GM18520 (cell line): ENCODE measurements around the gene LAIR1.
"Not testable (repeated sequence)": the region's sequence is repeated elsewhere in the genome, so short reads cannot be mapped to it uniquely, and the experiment has no call there.

ENCODE experiments used
- ATAC-seq: cut with Tn5 transposase; IDR thresholded peaks from one replicate; pipeline ENCODE4 v1.9.1; 2021; ENCODE audit not compliant: unreplicated experiment

LAIR1 gene

DNA sequence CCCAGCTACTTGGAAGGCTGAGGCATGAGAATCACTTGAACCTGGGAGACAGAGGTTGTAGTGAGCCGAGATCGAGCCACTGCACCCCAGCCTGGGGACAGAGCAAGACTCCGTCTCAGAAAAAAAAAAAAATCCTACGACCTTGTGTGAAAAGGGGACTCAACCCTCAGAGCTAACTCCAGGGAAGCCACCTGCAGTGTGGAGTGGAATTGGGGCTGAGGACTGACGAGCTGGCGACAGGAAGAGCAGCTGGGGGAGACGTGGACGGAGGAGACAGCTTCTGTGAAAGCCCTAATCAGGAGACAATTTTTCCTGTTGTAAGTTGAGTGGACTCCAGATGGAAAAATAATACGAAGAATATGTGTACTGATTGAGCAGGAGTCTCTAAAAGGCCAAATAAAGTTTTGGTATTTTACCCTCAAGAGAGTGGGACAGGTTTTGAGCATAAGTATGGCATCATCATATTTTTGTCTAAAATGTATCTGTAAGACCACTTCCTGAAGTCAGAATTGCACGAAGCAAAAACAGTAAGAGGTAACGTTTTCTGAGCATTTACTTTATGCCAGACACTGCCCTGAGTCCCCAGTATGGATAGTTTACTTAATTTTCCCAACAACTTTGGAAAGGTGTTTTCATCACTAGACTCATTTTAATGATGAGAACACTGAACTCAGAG lies 12.0 kb upstream of the LAIR1 start:
- no peak for ATAC-seq

DNA sequence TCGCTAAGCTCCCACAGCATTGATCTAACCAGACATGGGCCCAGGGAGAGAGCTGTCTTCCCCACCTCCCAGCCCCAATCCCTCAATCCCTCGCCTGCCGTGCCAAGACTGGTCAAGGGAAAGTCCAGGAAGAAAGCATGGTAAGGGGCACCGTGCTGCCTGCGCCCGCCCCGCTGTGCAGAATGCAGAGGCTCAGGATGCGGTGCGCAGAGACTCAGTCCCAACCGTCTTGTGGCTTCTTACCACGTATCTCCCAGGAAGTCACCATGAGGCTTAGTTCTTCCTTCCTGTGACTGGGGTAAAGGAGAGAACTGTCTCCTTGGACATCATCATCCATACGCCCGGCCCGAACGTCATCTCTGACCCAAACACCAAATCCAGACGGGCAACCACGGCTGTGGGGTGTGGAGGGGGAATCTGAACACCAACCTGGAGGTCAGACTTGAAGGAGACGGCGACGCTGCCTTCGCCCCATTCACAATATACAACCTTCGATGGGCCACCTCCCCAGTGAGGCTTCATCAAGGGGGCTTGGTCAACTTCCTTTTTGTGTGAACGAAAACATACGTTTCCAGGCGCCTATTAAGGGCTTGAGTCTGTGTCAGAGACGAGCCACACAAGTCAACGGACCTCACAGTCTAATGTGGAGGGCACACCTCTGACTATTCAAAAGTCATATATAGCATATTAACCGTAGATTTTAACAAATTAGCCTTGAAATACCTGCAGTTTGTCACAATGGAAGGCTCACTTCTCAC lies 10.6 kb upstream of the LAIR1 start:
- ATAC-seq = not testable (repeated sequence)

DNA sequence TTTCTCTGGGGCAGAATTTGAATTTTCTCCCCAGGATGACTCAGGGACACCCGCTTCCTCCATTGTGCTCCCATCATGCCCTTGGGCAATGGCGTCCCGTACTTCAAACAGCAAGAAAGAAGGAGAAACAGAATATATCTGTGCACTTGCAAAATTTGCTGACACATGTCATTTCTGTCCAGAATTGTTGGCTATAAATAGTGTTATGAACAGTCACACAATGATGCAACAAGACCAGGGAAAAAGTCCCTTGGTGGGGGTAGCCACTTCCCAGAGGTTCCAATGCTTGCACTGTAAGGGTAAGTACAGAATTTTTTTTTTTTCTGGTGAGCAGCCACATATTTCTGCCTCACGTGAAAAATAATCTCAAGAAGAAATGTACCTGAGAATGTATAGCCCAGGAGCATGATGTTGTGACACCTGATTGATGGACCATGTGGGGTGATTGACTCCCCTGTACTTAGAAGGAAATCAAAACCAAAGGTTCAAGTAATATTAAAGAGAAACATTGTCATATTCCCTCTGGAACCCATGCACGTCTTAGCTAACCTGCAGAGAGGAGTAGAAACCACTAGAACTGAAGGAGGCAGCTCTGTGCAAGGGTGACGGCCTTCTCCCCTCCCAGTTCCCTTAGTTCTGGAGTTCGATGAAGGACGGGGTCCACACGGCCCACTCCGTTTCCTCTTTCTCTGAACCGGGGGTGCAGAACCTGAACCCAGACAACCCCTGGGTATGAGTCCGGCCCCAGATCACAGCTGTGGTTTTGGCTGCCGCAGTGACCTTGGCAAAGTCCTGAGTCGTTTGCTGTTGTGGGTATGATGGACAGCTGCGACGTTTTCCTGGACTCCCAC lies 9.3 kb upstream of the LAIR1 start:
- ATAC-seq = no peak

DNA sequence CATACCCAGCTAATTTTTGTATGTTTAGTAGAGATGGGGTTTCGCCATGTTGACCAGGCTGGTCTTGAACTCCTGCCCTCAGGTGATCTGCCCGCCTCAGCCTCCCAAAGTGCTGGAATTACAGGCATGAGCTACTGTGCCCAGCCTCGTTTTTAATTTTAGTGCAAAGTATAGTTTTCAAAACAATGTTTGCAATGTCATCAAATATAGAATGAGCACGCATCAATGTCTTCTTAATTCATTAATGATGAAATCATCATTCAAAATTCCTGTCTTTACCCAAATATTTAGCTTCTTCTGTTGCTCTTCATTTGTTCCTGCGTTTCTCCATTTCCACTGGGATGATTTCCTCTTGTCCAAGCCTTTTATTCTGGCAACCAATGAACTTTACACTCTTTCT lies 6.7 kb upstream of the LAIR1 start:
- ATAC-seq = not testable (repeated sequence)

DNA sequence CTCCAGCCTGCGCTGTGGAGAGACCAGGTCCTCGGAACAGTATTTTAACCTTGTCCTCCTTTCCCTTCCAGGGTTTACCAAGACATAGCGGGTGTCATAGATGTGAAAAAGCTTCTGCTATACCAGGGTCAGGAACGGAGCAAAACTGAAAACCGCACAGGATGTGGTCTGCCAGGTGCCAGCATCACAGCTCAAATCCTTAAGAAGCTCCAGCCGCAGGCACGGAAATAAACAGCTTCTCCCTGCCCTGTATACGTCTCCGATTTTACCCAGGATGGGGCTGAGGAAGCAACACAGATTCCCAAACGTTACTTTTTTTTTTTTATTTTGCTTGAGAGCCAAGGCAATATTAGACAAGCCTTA lies 5.7 kb upstream of the LAIR1 start:
- not testable (repeated sequence) for ATAC-seq

DNA sequence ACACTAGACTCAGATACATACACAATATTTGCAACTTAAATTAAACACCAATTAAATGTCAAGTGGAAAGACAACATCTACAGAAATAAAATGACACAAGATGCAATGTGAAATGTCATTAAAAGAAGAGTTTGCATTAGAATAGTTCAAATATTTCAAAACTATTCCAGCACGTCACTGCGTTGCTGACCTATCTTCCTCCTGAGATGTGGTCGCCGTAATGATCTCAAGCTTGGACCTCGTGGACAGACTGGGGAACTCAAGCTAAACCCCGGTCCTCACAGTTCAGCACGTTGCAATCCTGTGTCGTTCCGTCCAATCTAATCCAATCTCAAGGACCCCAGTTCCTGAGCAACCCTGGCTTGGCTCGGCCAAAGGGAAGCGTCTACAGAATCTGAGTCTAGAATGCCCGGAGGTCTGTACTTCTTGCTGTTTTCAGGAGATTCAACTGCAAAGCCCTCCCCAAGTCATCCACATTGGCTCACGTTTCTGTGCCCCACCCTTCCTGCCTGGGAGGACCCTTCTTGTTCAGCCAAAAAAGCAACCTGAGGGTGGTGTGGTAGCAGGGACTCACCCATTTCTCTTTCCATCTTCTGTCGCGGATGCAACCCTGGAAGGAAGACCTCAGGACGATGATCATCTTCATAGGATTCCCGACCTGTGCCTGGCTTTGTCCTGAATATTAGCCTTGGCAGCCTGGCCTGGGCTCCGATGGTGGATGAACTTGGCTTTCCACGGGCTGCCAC lies 5.1 kb upstream of the LAIR1 start:
- not testable (repeated sequence) for ATAC-seq

DNA sequence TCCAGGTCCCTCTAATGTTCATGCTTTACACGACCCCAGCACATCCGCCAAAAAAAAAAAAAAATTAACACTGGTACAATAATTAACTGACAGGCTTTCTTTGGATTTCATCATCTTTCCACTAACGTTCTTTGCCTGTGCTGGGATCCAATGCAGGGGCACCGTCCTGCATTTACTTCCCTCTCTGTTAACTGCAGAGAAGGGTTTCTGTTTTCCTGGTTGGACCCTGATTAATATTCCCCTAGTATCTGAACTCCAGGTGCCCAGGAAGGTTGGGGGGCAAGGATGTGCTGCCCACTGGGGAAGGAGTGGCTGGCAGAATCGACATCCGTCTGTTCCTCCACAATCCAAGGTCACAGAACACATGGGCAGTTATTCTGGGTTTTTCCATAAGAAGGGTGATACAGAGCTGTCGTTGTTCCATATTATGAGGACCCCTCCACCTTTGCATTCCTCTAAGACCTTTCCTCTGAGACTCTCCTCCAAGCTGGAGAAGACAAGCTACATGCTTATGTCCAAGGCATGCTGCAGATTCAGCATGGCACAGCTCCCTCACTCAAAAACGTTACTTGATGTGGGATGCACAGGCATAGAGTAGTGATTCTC lies 4.5 kb upstream of the LAIR1 start:
- no peak for ATAC-seq

DNA sequence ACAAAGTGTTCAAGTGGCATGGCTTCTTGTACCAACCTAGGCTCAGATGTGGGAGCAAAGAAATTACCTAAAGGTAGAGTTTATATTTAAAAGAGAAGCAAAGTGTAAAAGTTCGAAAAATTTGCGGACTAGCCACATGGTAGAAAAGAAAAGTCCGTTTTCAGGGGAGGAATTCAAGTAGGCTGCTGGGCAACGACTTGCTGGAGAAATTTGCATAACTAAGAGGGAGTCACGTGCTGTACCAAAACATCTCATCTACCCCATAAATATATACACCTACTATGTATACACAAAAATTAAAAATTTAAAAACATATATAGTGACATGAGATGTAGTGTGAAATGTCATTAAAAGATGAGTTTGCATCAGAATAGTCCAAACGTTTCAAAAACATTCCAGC lies 2.1 kb upstream of the LAIR1 start:
- ATAC-seq = no peak

DNA sequence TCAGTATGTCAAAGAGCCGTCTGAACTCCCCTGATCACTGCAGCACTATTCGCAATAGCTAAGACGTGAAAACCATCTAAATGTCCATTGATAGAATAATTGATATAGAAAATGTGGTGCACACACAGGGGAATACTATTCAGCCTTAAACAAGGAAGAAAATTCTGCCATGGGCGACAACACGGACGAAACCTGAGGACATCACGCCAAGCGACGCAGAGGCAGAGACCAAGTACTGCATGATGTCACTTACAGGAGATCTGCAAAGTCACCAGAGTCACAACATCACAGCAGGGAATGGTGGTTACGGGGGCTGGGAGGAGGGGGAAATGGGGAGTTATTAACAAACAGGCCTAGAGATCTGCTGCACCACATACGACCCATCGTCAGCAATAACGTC lies 1.1 kb upstream of the LAIR1 start:
- ATAC-seq = not testable (repeated sequence)

DNA sequence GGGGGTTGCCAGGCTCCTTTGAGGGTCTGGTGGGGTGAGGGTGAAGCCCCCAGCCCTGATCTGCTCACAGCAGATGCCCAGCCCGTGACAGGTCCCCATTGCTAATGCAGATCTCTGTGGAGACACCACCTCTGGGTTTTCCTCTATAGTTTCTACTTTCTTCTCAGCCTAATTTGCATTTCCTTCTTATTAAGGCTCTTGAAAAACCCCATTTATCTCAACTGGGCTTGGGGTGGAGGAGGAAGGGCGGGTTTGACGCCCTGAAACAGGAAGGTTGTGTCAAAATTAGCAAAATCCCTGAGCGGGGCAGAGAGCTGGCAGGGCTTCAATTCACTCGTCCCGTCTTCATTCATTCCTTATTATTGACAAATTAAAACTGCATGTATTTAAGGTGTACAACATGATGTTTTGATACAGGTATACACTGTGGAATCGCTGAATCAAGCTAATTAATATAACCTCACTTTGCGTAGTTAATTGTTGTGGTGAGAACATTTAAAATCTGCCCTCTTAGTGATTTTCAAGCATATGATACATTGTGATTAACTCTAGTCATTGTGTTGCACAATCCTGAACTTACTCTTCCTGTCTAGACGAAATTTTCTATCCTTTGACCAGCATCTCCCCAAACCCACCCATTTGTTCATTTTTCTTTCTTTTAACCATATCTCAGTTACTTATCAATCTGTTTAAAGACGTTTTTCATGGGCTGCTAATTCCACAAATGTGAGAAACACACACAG lies 2.9 kb downstream of the LAIR1 start:
- ATAC-seq = not testable (repeated sequence)

DNA sequence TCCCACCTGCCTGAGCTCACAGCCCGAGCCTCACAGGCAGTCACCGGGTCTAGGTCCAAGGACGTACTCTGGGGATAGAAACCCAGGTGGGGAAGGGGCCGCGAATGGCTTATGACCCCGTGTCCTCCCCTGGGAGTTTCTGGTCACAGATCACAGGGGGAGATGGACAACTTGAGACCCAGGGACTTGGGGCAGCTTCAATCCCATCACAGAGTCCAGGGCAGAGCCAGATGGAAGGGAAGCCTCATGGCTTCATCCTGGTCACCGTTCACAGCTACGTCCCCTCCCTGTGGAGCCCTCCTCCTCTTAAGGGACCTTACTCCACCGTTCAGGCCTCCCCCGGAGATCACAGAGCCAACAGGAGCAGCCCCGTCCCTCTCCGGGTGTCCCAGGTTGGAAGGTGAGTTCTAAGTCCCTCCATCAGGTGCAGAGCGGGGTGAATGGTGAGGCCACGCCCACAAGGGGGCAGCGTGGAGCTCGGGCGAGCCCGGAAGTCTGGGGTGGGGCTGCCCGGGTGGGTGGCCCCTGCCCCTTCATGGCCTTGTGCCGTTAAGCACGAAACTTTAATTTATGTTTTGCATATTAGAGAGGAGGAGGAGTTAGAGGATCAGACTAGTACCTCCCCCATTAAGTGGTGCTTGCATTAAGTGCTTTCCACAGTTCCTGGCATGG lies 5.4 kb downstream of the LAIR1 start:
- ATAC-seq = not testable (repeated sequence)

DNA sequence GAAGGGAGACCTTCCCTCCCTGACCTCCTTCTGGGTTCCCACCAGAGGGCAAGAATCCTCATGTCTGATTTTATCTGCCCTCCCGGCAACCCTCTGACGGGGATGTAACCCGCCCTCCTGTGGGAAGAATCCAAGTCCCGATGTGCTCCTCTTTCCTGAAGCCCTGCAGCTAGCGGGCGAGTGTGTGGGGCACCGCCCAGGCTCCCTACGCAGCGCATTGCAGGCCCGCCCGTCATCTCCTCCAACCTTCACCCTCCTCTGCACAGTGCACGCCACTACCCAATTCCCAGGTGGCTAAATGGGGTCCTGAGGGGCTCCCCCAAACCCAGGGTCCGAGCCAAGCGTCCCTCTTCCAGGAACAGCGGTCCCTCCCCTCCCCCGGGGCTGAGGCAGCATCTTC lies 7.3 kb downstream of the LAIR1 start:
- no peak for ATAC-seq

DNA sequence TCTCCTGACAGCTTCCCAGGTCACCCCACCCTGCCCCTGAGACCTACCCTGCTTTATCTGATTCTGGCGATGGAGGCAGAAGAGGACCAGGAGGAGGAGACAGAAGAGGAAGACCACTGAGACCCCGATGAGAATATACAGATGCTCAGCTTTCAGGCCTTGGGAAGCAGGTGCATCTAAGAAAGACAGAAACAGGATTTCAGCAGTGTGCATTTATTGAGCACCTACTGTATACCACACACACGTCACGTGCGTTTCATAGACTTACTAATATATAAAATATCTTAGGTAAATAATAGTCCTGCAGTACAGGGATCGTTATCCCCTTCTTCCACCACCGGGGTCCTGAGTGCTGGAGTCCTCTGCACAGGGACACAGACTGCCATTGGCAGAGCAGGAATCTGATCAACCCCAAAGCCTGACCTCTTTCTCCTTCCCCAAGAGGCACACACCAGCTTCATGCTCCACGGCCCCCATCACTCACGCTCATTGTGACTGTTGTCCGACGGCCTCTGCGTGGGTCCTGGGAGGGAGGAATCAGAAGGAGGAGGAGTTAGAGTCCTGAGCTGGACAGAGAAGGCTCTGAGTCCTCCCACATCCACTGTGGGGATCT lies 8.2 kb downstream of the LAIR1 start:
- ATAC-seq = no peak

DNA sequence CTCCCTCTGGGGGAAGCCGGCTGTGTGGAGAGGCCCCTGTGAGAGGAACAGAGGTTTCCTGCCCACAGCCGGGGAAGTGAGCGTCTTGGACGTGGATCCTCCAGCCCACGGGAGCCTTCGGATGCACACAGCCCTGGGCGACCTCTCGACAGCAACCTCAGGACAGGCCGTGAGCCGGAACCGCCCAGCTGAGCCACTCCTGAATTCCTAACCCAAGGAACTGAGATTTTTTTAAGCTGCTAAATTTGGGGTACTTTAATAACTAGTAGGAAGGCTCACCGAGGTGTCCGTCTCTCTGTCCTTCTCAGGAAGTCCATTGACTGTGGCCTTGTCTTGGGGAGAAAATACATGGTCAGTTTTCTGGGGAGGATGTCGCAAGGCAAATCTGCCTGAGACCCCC lies 9.1 kb downstream of the LAIR1 start:
- ATAC-seq = no peak

DNA sequence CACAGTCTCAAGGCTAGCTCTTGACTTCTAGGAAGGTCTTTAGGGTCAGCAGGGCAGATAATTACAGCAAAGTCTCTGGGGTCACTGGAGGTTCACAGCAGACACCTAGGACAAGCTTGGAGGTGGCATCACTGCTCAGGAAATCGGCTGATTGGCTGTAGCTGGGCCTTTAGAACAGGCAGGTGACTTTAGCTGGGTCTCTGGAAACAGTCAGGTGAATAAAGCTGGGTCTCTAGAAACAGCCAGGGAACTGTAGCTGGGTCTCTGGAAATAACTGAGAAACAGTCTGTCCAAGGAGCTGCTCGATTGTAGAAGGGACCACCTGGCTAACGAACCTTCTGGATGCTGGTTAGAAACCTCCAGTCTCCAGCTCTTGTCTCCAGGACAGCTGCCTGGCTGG lies 10.0 kb downstream of the LAIR1 start:
- ATAC-seq = no peak

DNA sequence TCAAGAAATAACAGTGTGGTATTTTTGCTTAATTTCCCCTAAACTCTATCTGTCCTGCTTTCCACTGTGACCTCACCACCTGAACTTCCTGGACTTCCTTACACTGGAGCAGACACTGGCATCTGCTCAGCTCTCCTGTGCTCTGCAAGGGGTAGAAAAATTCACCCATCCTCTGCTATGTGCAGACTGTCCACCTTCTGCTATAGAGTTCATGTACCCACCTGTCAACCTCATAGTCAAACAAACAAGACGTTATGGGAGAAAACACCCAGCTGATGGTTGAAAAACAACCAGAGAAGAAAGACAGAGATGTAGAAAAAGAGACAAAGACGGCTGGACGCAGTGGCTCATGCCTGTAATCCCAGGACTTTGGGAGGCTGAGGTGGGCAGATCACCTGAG lies 12.2 kb downstream of the LAIR1 start:
- no peak for ATAC-seq

DNA sequence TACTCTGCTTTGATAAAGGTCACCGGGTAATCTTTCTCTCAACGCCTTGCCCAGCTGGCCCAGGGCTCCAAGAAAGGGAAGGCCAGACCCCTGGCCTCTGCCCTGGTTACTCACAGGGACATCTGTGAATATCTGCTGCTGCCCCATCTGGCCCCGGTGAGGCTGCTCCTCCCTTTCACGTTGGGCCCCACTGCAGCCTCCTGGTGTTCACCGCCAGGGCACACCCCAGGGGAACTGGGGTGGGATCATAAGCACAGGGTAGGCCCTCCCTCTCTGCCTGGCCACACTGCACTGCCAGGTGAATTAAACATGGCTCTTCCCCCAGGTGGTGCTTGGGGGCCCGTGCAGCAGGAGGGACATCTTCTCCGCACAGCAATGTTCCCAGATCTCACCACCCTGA lies 12.7 kb downstream of the LAIR1 start:
- ATAC-seq = no peak

DNA sequence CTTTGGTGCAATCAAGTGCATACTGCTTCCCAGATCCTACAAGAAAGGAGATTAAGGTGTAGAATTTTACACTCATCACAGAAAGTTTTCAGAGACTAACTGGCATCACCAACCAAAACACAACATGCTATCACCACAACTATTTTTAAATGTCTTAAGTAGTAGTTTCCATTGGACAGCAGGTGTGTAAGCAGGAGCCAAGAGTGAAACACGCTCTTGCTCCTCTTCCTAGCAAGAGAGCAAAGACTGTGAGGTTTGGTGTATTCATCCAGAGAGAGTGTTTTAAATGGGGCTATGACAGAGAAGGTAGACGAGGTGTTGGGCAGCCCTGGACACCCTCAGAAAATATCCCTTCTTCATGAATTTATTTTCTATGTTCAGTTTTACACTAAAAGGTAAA lies 13.3 kb downstream of the LAIR1 start:
- ATAC-seq = no peak

DNA sequence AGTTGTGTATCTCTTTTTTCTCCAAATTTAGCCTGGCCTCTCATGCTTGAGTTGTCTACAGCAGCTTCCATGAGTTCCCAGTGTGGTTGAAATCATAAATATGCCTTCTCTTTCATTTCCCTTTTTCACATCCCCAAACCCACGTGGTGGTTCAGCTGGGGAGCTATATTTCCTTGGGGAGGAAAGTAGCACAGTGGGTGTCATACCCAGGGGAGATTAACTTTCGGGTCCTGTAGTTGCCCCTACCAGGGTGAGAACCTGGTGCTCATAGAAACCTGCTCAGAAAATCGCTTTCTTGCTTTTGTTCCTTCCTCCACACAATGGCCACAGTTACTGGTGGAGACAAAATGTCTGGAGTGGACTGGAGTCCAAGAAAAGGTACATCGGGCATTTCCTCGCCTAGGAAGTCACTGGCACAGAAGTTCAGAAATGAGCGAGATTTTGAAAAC lies 18.8 kb downstream of the LAIR1 start:
- ATAC-seq = no peak
